OCI-LY3 (cell line): Measurements from ENCODE around the gene CCDC102B.

Source experiments
- H2AFZ ChIP-seq: fragments of 200-600, 300-600 bp; shearing (Covaris generic); 2 replicates; pipeline ENCODE4 v1.6.0; 2014; ENCODE audit warnings: antibody characterized with exemption, low read depth, low read length
- H3K27ac ChIP-seq: fragments of 200-600, 300-600 bp; sonication (generic); 2 replicates; pipeline ENCODE4 v1.5.1; 2014; ENCODE audit warnings: mild to moderate bottlenecking, low read length, moderate library complexity, mixed read lengths
- H3K27me3 ChIP-seq: fragments of 200-600, 300-600 bp; sonication (generic); 2 replicates; pipeline ENCODE4 v1.6.1; 2014; ENCODE audit warnings: low read depth, low read length, mixed read lengths
- H3K36me3 ChIP-seq: fragments of 200-600, 300-600 bp; sonication (generic); replicated peaks from 2 replicates; pipeline ENCODE3; 2014; ENCODE audit warnings: low read depth, low read length, mixed read lengths
- H3K4me1 ChIP-seq: fragments of 300-600, 200-600 bp; sonication (generic); 2 replicates; pipeline ENCODE4 v1.6.1; 2014; ENCODE audit warnings: low read length, mixed read lengths
- H3K4me2 ChIP-seq: fragments of 200-600, 300-600 bp; sonication (generic); 2 replicates; pipeline ENCODE4 v1.6.1; 2014; ENCODE audit warnings: low read length, mixed read lengths
- H3K4me3 ChIP-seq: fragments of 300-600, 200-600 bp; sonication (generic); 2 replicates; pipeline ENCODE4 v1.5.1; 2014; ENCODE audit warnings: antibody characterized with exemption, mild to moderate bottlenecking, low read length, moderate library complexity
- H3K79me2 ChIP-seq: fragments of 300-600, 200-600 bp; shearing (Covaris generic); 2 replicates; pipeline ENCODE4 v1.6.1; 2014; ENCODE audit warnings: mild to moderate bottlenecking, low read length, mixed read lengths
- H3K9ac ChIP-seq: fragments of 300-600, 200-600 bp; shearing (Covaris generic); 2 replicates; pipeline ENCODE4 v1.6.0; 2014; ENCODE audit warnings: mild to moderate bottlenecking, low read length, moderate library complexity
- H3K9me3 ChIP-seq: fragments of 200-600, 300-600 bp; shearing (Covaris generic); 2 replicates; pipeline ENCODE4 v1.6.1; 2014; ENCODE audit warnings: low read length, mixed read lengths; ENCODE audit not compliant: insufficient read depth
- H4K20me1 ChIP-seq: fragments of 200-600, 300-600 bp; sonication (generic); 2 replicates; pipeline ENCODE4 v1.6.1; 2016; ENCODE audit warnings: low read length, mixed read lengths; ENCODE audit not compliant: insufficient read depth
- EZH2phosphoT487 ChIP-seq: fragments of 200-600 bp; shearing (Covaris generic); IDR thresholded peaks from 2 replicates; pipeline ENCODE4 v1.6.1; 2018; ENCODE audit warnings: antibody characterized with exemption, mixed run types, low read depth
- TF ChIP-seq, protein P1 (sequence below): fragments of 200-600, 300-600 bp; sonication (generic); IDR thresholded peaks from 2 replicates; pipeline ENCODE4 v1.5.1; 2014; ENCODE audit warnings: antibody characterized with exemption, low read length, low read depth

CCDC102B gene

DNA sequence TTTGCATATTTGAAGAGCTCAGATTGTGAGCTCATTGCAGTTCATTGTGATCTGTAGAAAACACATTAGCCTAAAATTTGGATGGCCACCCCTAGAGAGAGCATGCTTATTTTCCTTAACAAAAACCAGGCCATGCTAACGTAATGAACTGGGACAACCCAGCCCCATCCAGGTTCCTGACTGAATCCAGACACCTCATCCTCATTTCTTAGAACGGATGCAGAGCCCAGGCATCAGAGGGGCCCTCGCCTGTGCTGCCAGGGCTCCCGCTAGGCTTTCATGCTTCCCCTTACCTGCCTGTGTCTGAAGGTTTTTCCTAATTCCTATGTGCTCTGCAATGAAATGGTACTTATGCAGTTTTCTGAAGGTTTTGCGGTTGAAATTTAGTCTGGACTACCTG lies 171.1 kb downstream of the CCDC102B start:
- Histone ChIP-seq H3K79me2 (no peaks in the 10 kb centered on the region), H3K4me1 (no peaks in the 10 kb centered on the region), H3K4me2 (no peak overlapping the region), H3K9me3 (no peaks in the 10 kb centered on the region), H3K36me3 (no peaks in the 10 kb centered on the region), H3K27me3 (no peaks in the 10 kb centered on the region), H3K4me3 (no peak overlapping the region), H2AFZ (no peak overlapping the region), H3K27ac (no peak overlapping the region), H3K9ac (no peak overlapping the region), H4K20me1 (no peaks in the 10 kb centered on the region)
- no peak for TF ChIP-seq EZH2phosphoT487
- TF ChIP-seq, protein P1, sequence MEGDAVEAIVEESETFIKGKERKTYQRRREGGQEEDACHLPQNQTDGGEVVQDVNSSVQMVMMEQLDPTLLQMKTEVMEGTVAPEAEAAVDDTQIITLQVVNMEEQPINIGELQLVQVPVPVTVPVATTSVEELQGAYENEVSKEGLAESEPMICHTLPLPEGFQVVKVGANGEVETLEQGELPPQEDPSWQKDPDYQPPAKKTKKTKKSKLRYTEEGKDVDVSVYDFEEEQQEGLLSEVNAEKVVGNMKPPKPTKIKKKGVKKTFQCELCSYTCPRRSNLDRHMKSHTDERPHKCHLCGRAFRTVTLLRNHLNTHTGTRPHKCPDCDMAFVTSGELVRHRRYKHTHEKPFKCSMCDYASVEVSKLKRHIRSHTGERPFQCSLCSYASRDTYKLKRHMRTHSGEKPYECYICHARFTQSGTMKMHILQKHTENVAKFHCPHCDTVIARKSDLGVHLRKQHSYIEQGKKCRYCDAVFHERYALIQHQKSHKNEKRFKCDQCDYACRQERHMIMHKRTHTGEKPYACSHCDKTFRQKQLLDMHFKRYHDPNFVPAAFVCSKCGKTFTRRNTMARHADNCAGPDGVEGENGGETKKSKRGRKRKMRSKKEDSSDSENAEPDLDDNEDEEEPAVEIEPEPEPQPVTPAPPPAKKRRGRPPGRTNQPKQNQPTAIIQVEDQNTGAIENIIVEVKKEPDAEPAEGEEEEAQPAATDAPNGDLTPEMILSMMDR, result no peak

DNA sequence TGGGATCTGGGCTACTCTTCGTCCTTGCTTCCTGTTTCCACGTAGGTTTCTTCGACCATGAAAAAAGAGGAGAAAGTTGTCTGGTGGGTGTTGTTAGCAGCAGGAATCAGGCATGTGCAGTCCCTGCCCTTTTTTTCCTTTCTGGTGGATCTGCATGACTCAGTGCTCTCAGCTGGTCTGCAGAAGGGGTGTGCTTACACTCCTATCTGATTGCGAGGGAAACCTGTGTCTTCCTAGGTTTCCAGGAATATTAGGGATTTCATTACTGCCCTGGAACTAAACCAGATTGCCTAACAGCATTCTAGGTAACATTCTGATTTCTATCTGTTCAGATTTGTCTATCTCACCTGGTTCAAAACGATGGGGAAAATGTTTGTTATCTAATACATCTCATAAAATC lies 174.3 kb downstream of the CCDC102B start:
- Histone ChIP-seq H2AFZ (no peak overlapping the region), H3K79me2 (no peaks in the 10 kb centered on the region), H3K4me1 (no peaks in the 10 kb centered on the region), H3K9ac (no peak overlapping the region), H3K27me3 (no peaks in the 10 kb centered on the region), H4K20me1 (no peaks in the 10 kb centered on the region), H3K36me3 (no peaks in the 10 kb centered on the region), H3K4me3 (no peak overlapping the region), H3K4me2 (no peak overlapping the region), H3K9me3 (no peaks in the 10 kb centered on the region), H3K27ac (no peak overlapping the region)
- no peak for TF ChIP-seq EZH2phosphoT487
- TF ChIP-seq, protein P1, result no peak

GRCh38 chr18:68979737-68980136 lies 181.9 kb downstream of the CCDC102B start:
- TF ChIP-seq EZH2phosphoT487, result no peak
- TF ChIP-seq, protein P1, result no peak
- H3K9ac ChIP-seq, result no peak overlapping the region
- H3K4me3 ChIP-seq, result no peak overlapping the region
- no peaks in the 10 kb centered on the region for H4K20me1 ChIP-seq
- H3K27ac ChIP-seq, result no peak overlapping the region
- H3K27me3 ChIP-seq, result no peaks in the 10 kb centered on the region
- no peaks in the 10 kb centered on the region for H3K36me3 ChIP-seq
- no peak overlapping the region for H2AFZ ChIP-seq
- H3K4me2 ChIP-seq, result no peak overlapping the region
- H3K79me2 ChIP-seq, result no peaks in the 10 kb centered on the region
- no peaks in the 10 kb centered on the region for H3K4me1 ChIP-seq
- no peaks in the 10 kb centered on the region for H3K9me3 ChIP-seq

GRCh38 chr18:68983126-68983525 lies 185.2 kb downstream of the CCDC102B start:
- no peak for TF ChIP-seq EZH2phosphoT487
- TF ChIP-seq, protein P1, result no peak
- Histone ChIP-seq H3K9me3 (0 out of 2 replicates have a peak, but pooled peaks cover 2% of the 10 kb centered on the region), H3K27ac (no peak overlapping the region), H4K20me1 (no peaks in the 10 kb centered on the region), H3K9ac (no peak overlapping the region), H3K79me2 (no peaks in the 10 kb centered on the region), H2AFZ (no peak overlapping the region), H3K4me2 (no peak overlapping the region), H3K27me3 (no peaks in the 10 kb centered on the region), H3K36me3 (no peaks in the 10 kb centered on the region), H3K4me3 (no peak overlapping the region), H3K4me1 (no peaks in the 10 kb centered on the region)
